Osteocyte (in vitro differentiated cells): ENCODE results near the gene DNM3. TPM values are rescaled to one million over a fixed set of nuclear protein-coding genes. Genes with fewer than 3 reads are reported as not detected.
"Not testable (repeated sequence)": the region's sequence is repeated elsewhere in the genome, so short reads cannot be mapped to it uniquely, and the experiment has no call there.

Experiments used
- DNase-seq: peaks from one replicate; pipeline ENCODE4 v3.0.0; 2021; ENCODE audit warnings: mixed read lengths; ENCODE audit not compliant: unreplicated experiment; ENCODE audit errors: extremely low spot score
- H3K27ac Mint-ChIP-seq: one replicate; pipeline ENCODE4 v1.8.0; 2021; ENCODE audit warnings: mild to moderate bottlenecking, mixed read lengths; ENCODE audit not compliant: unreplicated experiment
- H3K27me3 Mint-ChIP-seq: one replicate; pipeline ENCODE4 v1.8.0; 2021; ENCODE audit warnings: mixed read lengths; ENCODE audit not compliant: unreplicated experiment
- H3K36me3 Mint-ChIP-seq: one replicate; pipeline ENCODE4 v1.8.0; 2021; ENCODE audit warnings: mixed read lengths; ENCODE audit not compliant: unreplicated experiment
- H3K4me1 Mint-ChIP-seq: one replicate; pipeline ENCODE4 v1.8.0; 2021; ENCODE audit warnings: mixed read lengths; ENCODE audit not compliant: unreplicated experiment
- H3K4me3 Mint-ChIP-seq: one replicate; pipeline ENCODE4 v1.8.0; 2021; ENCODE audit warnings: mild to moderate bottlenecking, moderate library complexity, mixed read lengths; ENCODE audit not compliant: unreplicated experiment
- H3K9me3 Mint-ChIP-seq: one replicate; pipeline ENCODE4 v1.8.0; 2021; ENCODE audit warnings: mixed read lengths; ENCODE audit not compliant: unreplicated experiment
- CTCF ChIP-seq: fragments of 200-600 bp; sonication (generic); IDR thresholded peaks from 2 replicates; pipeline ENCODE4 v1.5.0; 2021; ENCODE audit warnings: antibody characterized with exemption, mild to moderate bottlenecking, moderate library complexity
- total RNA-seq: library from RNA; stranded (reverse); gene quantifications from 2 replicates; pipeline ENCODE4 v1.2.1, GENCODE V29; 2021

Gene DNM3
- total RNA-seq, 1 donor from 2014 or later, result 3.7 TPM

- H3K4me1 Mint-ChIP-seq, result peaks cover 10% of the 10 kb centered on the region
- no peaks in the 10 kb centered on the region for H3K9me3 Mint-ChIP-seq
- no peak overlapping the region for H3K27ac Mint-ChIP-seq
- peaks cover 21% of the 10 kb centered on the region for H3K36me3 Mint-ChIP-seq
- DNase-seq, result no peak
- no peaks in the 10 kb centered on the region for H3K27me3 Mint-ChIP-seq
- H3K4me3 Mint-ChIP-seq, result no peak overlapping the region
- no peak for TF ChIP-seq CTCF
These were observed 43.0 kb upstream of the DNM3 start for GRCh38 chr1:171798311-171798710.

- H3K4me1 Mint-ChIP-seq, result peaks cover 7% of the 10 kb centered on the region
- H3K9me3 Mint-ChIP-seq, result no peaks in the 10 kb centered on the region
- DNase-seq, result no peak
- no peak overlapping the region for H3K27ac Mint-ChIP-seq
- H3K4me3 Mint-ChIP-seq, result no peak overlapping the region
- H3K27me3 Mint-ChIP-seq, result no peaks in the 10 kb centered on the region
- H3K36me3 Mint-ChIP-seq, result peaks cover 21% of the 10 kb centered on the region
- no peak for TF ChIP-seq CTCF
These were observed 42.5 kb upstream of the DNM3 start for GRCh38 chr1:171798765-171799164.

- Mint-ChIP-seq H3K9me3 (no peaks in the 10 kb centered on the region), H3K36me3 (peaks cover 17% of the 10 kb centered on the region), H3K27ac (no peak overlapping the region), H3K27me3 (no peaks in the 10 kb centered on the region), H3K4me1 (peaks cover 3% of the 10 kb centered on the region), H3K4me3 (no peak overlapping the region)
- no peak for DNase-seq
- no peak for TF ChIP-seq CTCF
These were observed 42.1 kb upstream of the DNM3 start for GRCh38 chr1:171799166-171799565.

GRCh38 chr1:171799698-171800097 lies 41.6 kb upstream of the DNM3 start:
- H3K27ac Mint-ChIP-seq, H3K27me3 Mint-ChIP-seq, H3K9me3 Mint-ChIP-seq, H3K4me3 Mint-ChIP-seq, DNase-seq, H3K4me1 Mint-ChIP-seq: not testable (repeated sequence)
- peaks cover 12% of the 10 kb centered on the region for H3K36me3 Mint-ChIP-seq

- peaks cover 8% of the 10 kb centered on the region for H3K36me3 Mint-ChIP-seq
- no peak overlapping the region for H3K4me3 Mint-ChIP-seq
- no peaks in the 10 kb centered on the region for H3K9me3 Mint-ChIP-seq
- no peak for TF ChIP-seq CTCF
- no peak for DNase-seq
- H3K27me3 Mint-ChIP-seq, result no peaks in the 10 kb centered on the region
- H3K4me1 Mint-ChIP-seq, result no peaks in the 10 kb centered on the region
- H3K27ac Mint-ChIP-seq, result no peak overlapping the region
These were observed 41.0 kb upstream of the DNM3 start for GRCh38 chr1:171800342-171800741.

- Mint-ChIP-seq H3K36me3 (peaks cover 7% of the 10 kb centered on the region), H3K4me1 (no peaks in the 10 kb centered on the region), H3K4me3 (no peak overlapping the region), H3K27ac (no peak overlapping the region), H3K9me3 (no peaks in the 10 kb centered on the region), H3K27me3 (no peaks in the 10 kb centered on the region)
- no peak for TF ChIP-seq CTCF
- DNase-seq, result no peak
These were observed 40.4 kb upstream of the DNM3 start for GRCh38 chr1:171800851-171801250.
